ENCODE measurements around the gene STON2. TPM values are rescaled to one million over a fixed set of nuclear protein-coding genes. Genes with fewer than 3 reads are reported as not detected.

The STON2 gene
- total RNA-seq, 1 experiment from 2014 or later = 28.2 TPM

GRCh38 chr14:81341370-81341769 lies 58.8 kb downstream of the STON2 start:
- no peak for DNase-seq
- no peaks in the 10 kb centered on the region for H3K36me3 Mint-ChIP-seq (ENCODE audit: insufficient read depth, unreplicated experiment)
- CTCF ChIA-PET = interaction anchor here (0.6 kb wide), 1 partner anchor 9 kb away, joined by 3 read pairs; no protein-coding TSS in a partner anchor
- no peak overlapping the region for H3K4me3 Mint-ChIP-seq (ENCODE audit: low read depth, unreplicated experiment)
- TF ChIP-seq CTCF (IDR thresholded peaks at IDR 0.05; ENCODE audit: unreplicated experiment) = no peak
- no peaks in the 10 kb centered on the region for H3K27me3 Mint-ChIP-seq (ENCODE audit: unreplicated experiment)
- BruUV-seq (replicated peaks) = no TSS peak
- H3K4me1 Mint-ChIP-seq (ENCODE audit: low read depth, unreplicated experiment) = peaks cover 13% of the 10 kb centered on the region
- intact Hi-C loops (cut with micrococcal nuclease; ENCODE audit: unreplicated experiment) = no loop called here
- H3K27ac Mint-ChIP-seq (ENCODE audit: unreplicated experiment) = no peak overlapping the region
- H3K9me3 Mint-ChIP-seq (ENCODE audit: low read depth, unreplicated experiment) = peaks cover 2% of the 10 kb centered on the region

GRCh38 chr14:81340201-81340600 lies 59.9 kb downstream of the STON2 start:
- Mint-ChIP-seq H3K36me3 (ENCODE audit: insufficient read depth, unreplicated experiment) (no peaks in the 10 kb centered on the region), H3K9me3 (ENCODE audit: low read depth, unreplicated experiment) (peaks cover 2% of the 10 kb centered on the region), H3K27me3 (ENCODE audit: unreplicated experiment) (no peaks in the 10 kb centered on the region), H3K27ac (ENCODE audit: unreplicated experiment) (no peak overlapping the region), H3K4me1 (ENCODE audit: low read depth, unreplicated experiment) (peaks cover 15% of the 10 kb centered on the region), H3K4me3 (ENCODE audit: low read depth, unreplicated experiment) (no peak overlapping the region)
- intact Hi-C loops (cut with micrococcal nuclease; ENCODE audit: unreplicated experiment) = no loop called here
- no TSS peak for BruUV-seq (replicated peaks)
- DNase-seq = no peak
- TF ChIP-seq CTCF (IDR thresholded peaks at IDR 0.05; ENCODE audit: unreplicated experiment) = no peak
- CTCF ChIA-PET = interaction anchor here (0.5 kb wide), 1 partner anchor 42 kb away, joined by 3 read pairs; no protein-coding TSS in a partner anchor

- intact Hi-C loops (cut with micrococcal nuclease; ENCODE audit: unreplicated experiment) = no loop called here
- peaks cover 2% of the 10 kb centered on the region for H3K9me3 Mint-ChIP-seq (ENCODE audit: low read depth, unreplicated experiment)
- no peak overlapping the region for H3K4me3 Mint-ChIP-seq (ENCODE audit: low read depth, unreplicated experiment)
- no peak overlapping the region for H3K27ac Mint-ChIP-seq (ENCODE audit: unreplicated experiment)
- BruUV-seq (replicated peaks) = no TSS peak
- TF ChIP-seq CTCF (IDR thresholded peaks at IDR 0.05; ENCODE audit: unreplicated experiment) = no peak
- peaks cover 15% of the 10 kb centered on the region for H3K4me1 Mint-ChIP-seq (ENCODE audit: low read depth, unreplicated experiment)
- DNase-seq = no peak
- no peaks in the 10 kb centered on the region for H3K27me3 Mint-ChIP-seq (ENCODE audit: unreplicated experiment)
- CTCF ChIA-PET = no interaction called here
- H3K36me3 Mint-ChIP-seq (ENCODE audit: insufficient read depth, unreplicated experiment) = no peaks in the 10 kb centered on the region
Measured at GRCh38 chr14:81337073-81337472, 63.1 kb downstream of the STON2 start.

GRCh38 chr14:81336009-81336408 lies 64.1 kb downstream of the STON2 start:
- Mint-ChIP-seq H3K9me3 (ENCODE audit: low read depth, unreplicated experiment) (peaks cover 2% of the 10 kb centered on the region), H3K4me3 (ENCODE audit: low read depth, unreplicated experiment) (no peak overlapping the region), H3K27me3 (ENCODE audit: unreplicated experiment) (no peaks in the 10 kb centered on the region), H3K4me1 (ENCODE audit: low read depth, unreplicated experiment) (peaks cover 15% of the 10 kb centered on the region), H3K27ac (ENCODE audit: unreplicated experiment) (no peak overlapping the region), H3K36me3 (ENCODE audit: insufficient read depth, unreplicated experiment) (no peaks in the 10 kb centered on the region)
- no peak for DNase-seq
- TF ChIP-seq CTCF (IDR thresholded peaks at IDR 0.05; ENCODE audit: unreplicated experiment) = no peak
- intact Hi-C loops (cut with micrococcal nuclease; ENCODE audit: unreplicated experiment) = no loop called here
- CTCF ChIA-PET = no interaction called here
- BruUV-seq (replicated peaks) = no TSS peak

All from Calu3 (cell line).